SK-N-SH (cell line): ENCODE results near the gene NUAK1. TPM values are rescaled to one million over a fixed set of nuclear protein-coding genes. Genes with fewer than 3 reads are reported as not detected.
A peak's percentile ranks its signal among the peaks of the same experiment; 100 is the strongest.

ENCODE experiments used
- CTCF ChIA-PET: fragments of 300-600, 350-600 bp; formaldehyde crosslinking; extraction: SDS; loops from one replicate; lab custom pipeline; 2021; lab: Yijun Ruan, JAX
- POLR2A ChIA-PET: fragments of 350-600 bp; sonication (Branson Sonifier 250); formaldehyde crosslinking; extraction: SDS; loops from one replicate; lab custom pipeline; 2020; ENCODE audit warnings: antibody characterized with exemption, inconsistent platforms; lab: Yijun Ruan, JAX
- DNase-seq: peaks from one replicate; pipeline ENCODE4 v3.0.0; 2012
- H2AFZ ChIP-seq: fragments of 200-600 bp; sonication (generic); 2 replicates; pipeline ENCODE4 v1.8.1; 2016; ENCODE audit warnings: antibody characterized with exemption, mild to moderate bottlenecking, low read depth
- H3F3A ChIP-seq: fragments of 200-600 bp; sonication (generic); replicated peaks from 2 replicates; pipeline ENCODE3; 2016; ENCODE audit warnings: antibody characterized with exemption, mild to moderate bottlenecking; ENCODE audit not compliant: insufficient read depth
- H3K27ac ChIP-seq, 2 experiments: fragments of 200-500 bp in 1 of 2; fragments of 200-600 bp in 1 of 2; sonication (Bioruptor generic) in 1 of 2; sonication (generic), shearing (Covaris generic) in 1 of 2; 2 replicates each; pipeline versions ENCODE4 v1.5.1 to v1.6.1; 2014 to 2016; ENCODE audit warnings: low read depth in 2 of 2, inconsistent platforms in 1 of 2, low read length in 1 of 2, mild to moderate bottlenecking in 1 of 2, mixed read lengths in 1 of 2
- H3K27me3 ChIP-seq: fragments of 200-600 bp; sonication (generic), shearing (Covaris generic); 2 replicates; pipeline ENCODE4 v1.6.1; 2016; ENCODE audit warnings: mixed run types; ENCODE audit not compliant: insufficient read depth
- H3K36me3 ChIP-seq, 2 experiments: fragments of 200-500 bp in 1 of 2; fragments of 200-600 bp in 1 of 2; sonication (Bioruptor generic) in 1 of 2; sonication (generic) in 1 of 2; replicated peaks in 1 of 2; 2 replicates each; pipeline versions ENCODE3 to v1.5.1; 2014 to 2016; ENCODE audit warnings: low read length in 1 of 2, mild to moderate bottlenecking in 1 of 2; ENCODE audit not compliant: insufficient read depth in 2 of 2, control insufficient read depth in 1 of 2
- H3K4me1 ChIP-seq, 2 experiments: fragments of 200-500 bp in 1 of 2; fragments of 200-600 bp in 1 of 2; sonication (Bioruptor generic) in 1 of 2; sonication (generic), shearing (Covaris generic) in 1 of 2; 2 replicates each; pipeline versions ENCODE4 v1.5.1 to v1.6.1; 2014 to 2016; ENCODE audit warnings: low read depth in 1 of 2, low read length in 1 of 2, mixed run types in 1 of 2; ENCODE audit not compliant: insufficient read depth in 2 of 2, control insufficient read depth in 1 of 2
- H3K4me2 ChIP-seq: fragments of 200-600 bp; sonication (generic), shearing (Covaris generic); 2 replicates; pipeline ENCODE4 v1.6.1; 2017; ENCODE audit warnings: mixed run types
- H3K4me3 ChIP-seq, 2 experiments: fragments of 200-500 bp in 1 of 2; fragments of 200-600 bp in 1 of 2; sonication (Bioruptor generic) in 1 of 2; sonication (generic), shearing (Covaris generic) in 1 of 2; 2 replicates each; pipeline versions ENCODE4 v1.5.1 to v1.8.1; 2014 to 2016; ENCODE audit warnings: low read depth in 2 of 2, inconsistent platforms in 1 of 2, low read length in 1 of 2, mild to moderate bottlenecking in 1 of 2, mixed read lengths in 1 of 2, moderate library complexity in 1 of 2
- H3K79me2 ChIP-seq: fragments of 200-600 bp; sonication (generic); 2 replicates; pipeline ENCODE4 v1.8.1; 2017; ENCODE audit warnings: mild to moderate bottlenecking; ENCODE audit not compliant: insufficient read depth
- H3K9ac ChIP-seq: fragments of 200-600 bp; sonication (generic); 2 replicates; pipeline ENCODE4 v1.6.1; 2017; ENCODE audit warnings: mixed run types
- H3K9me2 ChIP-seq: fragments of 200-600 bp; sonication (generic); 2 replicates; pipeline ENCODE4 v1.6.1; 2017; ENCODE audit warnings: mixed run types
- H3K9me3 ChIP-seq: fragments of 200-600 bp; sonication (generic); 2 replicates; pipeline ENCODE4 v1.6.1; 2017; ENCODE audit warnings: mixed run types, mild to moderate bottlenecking, moderate library complexity
- H4K20me1 ChIP-seq: fragments of 200-600 bp; sonication (generic); 2 replicates; pipeline ENCODE4 v1.6.1; 2017; ENCODE audit warnings: mild to moderate bottlenecking, mixed run types; ENCODE audit not compliant: insufficient read depth
- CTCF ChIP-seq: fragments of 200-600 bp; sonication (generic); IDR thresholded peaks from 2 replicates; pipeline ENCODE4 v1.6.1; 2017; ENCODE audit warnings: antibody characterized with exemption, mild to moderate bottlenecking, moderate library complexity
- EP300 ChIP-seq, 2 experiments: IDR thresholded peaks; 2 replicates each; pipeline versions ENCODE4 v1.4.0 to v1.6.1; 2012; ENCODE audit warnings: borderline replicate concordance in 1 of 2, low read depth in 1 of 2, low read length in 1 of 2
- EZH2phosphoT487 ChIP-seq: fragments of 200-600 bp; sonication (generic); IDR thresholded peaks from 2 replicates; pipeline ENCODE4 v1.6.1; 2017; ENCODE audit warnings: low read depth, mixed run types, mild to moderate bottlenecking, antibody characterized with exemption, moderate library complexity, borderline replicate concordance
- FOSL2 ChIP-seq: IDR thresholded peaks from 2 replicates; pipeline ENCODE4 v1.4.0; 2012; ENCODE audit warnings: low read depth, mild to moderate bottlenecking, moderate library complexity, borderline replicate concordance
- GATA2 ChIP-seq: sonication (generic); formaldehyde crosslinking; IDR thresholded peaks from 2 replicates; pipeline ENCODE4 v1.5.0; 2020; ENCODE audit warnings: mild to moderate bottlenecking, missing genetic modification reagents
- JUND ChIP-seq: IDR thresholded peaks from 2 replicates; pipeline ENCODE4 v1.4.0; 2012
- MAX ChIP-seq: IDR thresholded peaks from 2 replicates; pipeline ENCODE4 v1.4.0; 2012; ENCODE audit warnings: low read depth
- MEF2A ChIP-seq: IDR thresholded peaks from 2 replicates; pipeline ENCODE4 v1.4.0; 2012; ENCODE audit warnings: low read depth, borderline replicate concordance
- MXI1 ChIP-seq: IDR thresholded peaks from 2 replicates; pipeline ENCODE4 v1.6.1; 2012; ENCODE audit warnings: mild to moderate bottlenecking, low read depth, low read length, improper control_type of control experiment
- NFIC ChIP-seq: IDR thresholded peaks from 2 replicates; pipeline ENCODE4 v1.4.0; 2012; ENCODE audit warnings: borderline replicate concordance
- NRF1 ChIP-seq: IDR thresholded peaks from 2 replicates; pipeline ENCODE4 v1.6.1; 2012; ENCODE audit warnings: low read depth, mild to moderate bottlenecking, low read length
- PBX3 ChIP-seq: IDR thresholded peaks from 2 replicates; pipeline ENCODE4; 2012
- POLR2AphosphoS5 ChIP-seq: IDR thresholded peaks from 2 replicates; pipeline ENCODE4 v1.6.1; 2012; ENCODE audit warnings: low read depth, low read length
- RAD21 ChIP-seq: IDR thresholded peaks from 2 replicates; pipeline ENCODE4 v1.6.1; 2012; ENCODE audit warnings: mild to moderate bottlenecking, low read length
- RCOR1 ChIP-seq: fragments of 150-350 bp; IDR thresholded peaks from 2 replicates; pipeline ENCODE4 v1.6.1; 2017; ENCODE audit warnings: antibody characterized with exemption, low read length
- REST ChIP-seq: IDR thresholded peaks from 2 replicates; pipeline ENCODE4 v1.6.1; 2012; ENCODE audit warnings: mild to moderate bottlenecking, low read depth, low read length, moderate library complexity
- RFX5 ChIP-seq: IDR thresholded peaks from 2 replicates; pipeline ENCODE4 v1.6.1; 2012; ENCODE audit warnings: mild to moderate bottlenecking, improper control_type of control experiment, low read length
- SIN3A ChIP-seq: IDR thresholded peaks from 2 replicates; pipeline ENCODE4 v1.6.1; 2012; ENCODE audit warnings: low read depth, mild to moderate bottlenecking, low read length, moderate library complexity, borderline replicate concordance
- TAF1 ChIP-seq: IDR thresholded peaks from 2 replicates; pipeline ENCODE4 v1.6.1; 2012; ENCODE audit warnings: low read depth, mild to moderate bottlenecking, low read length, moderate library complexity, borderline replicate concordance
- USF2 ChIP-seq: fragments of 150-350 bp; IDR thresholded peaks from 2 replicates; pipeline ENCODE4 v1.6.1; 2017; ENCODE audit warnings: antibody characterized with exemption, low read length, low read depth, borderline replicate concordance
- YY1 ChIP-seq: IDR thresholded peaks from 2 replicates; pipeline ENCODE4 v1.4.0; 2012; ENCODE audit warnings: low read depth, mild to moderate bottlenecking
- ZBTB33 ChIP-seq: IDR thresholded peaks from 2 replicates; pipeline ENCODE4 v1.4.0; 2012; ENCODE audit warnings: low read depth, borderline replicate concordance
- WGBS: methylation state at CpG from one replicate; pipeline ENCODE4 v1.1.6; 2017; ENCODE audit warnings: low lambda C conversion rate; 5-methylcytosine and 5-hydroxymethylcytosine counted together
- polyA plus RNA-seq, 3 experiments: library from polyadenylated mRNA; depleted of rRNA; stranded (reverse); fragments of >200 nt; gene quantifications; 2 replicates each; pipeline ENCODE4 v1.2.3, GENCODE V29; 2012

The NUAK1 gene
- polyA plus RNA-seq, 1 of the 3 experiments (the other 2 are of a cell fraction) = 8.1 TPM

- peak overlapping the region; percentile 38; the same call in 1 of the 2 replicates for H2AFZ ChIP-seq
- H3F3A ChIP-seq = peaks cover 16% of the 10 kb centered on the region
- no peaks in the 10 kb centered on the region for H3K9me3 ChIP-seq
- H3K27me3 ChIP-seq = no peaks in the 10 kb centered on the region
- ChIA-PET POLR2A (no interaction called here), CTCF (interaction anchor here (1.2 to 4.6 kb wide), 5 partner anchors 12 to 719 kb away, joined by 3 to 76 read pairs (median 9); no protein-coding TSS in a partner anchor)
- H3K4me3 ChIP-seq = peak overlapping the region; percentile 80 to 85
- peaks cover 65% of the 10 kb centered on the region for H3K79me2 ChIP-seq
- H3K4me2 ChIP-seq = peak overlapping the region; percentile 88
- H4K20me1 ChIP-seq = peaks cover 7% of the 10 kb centered on the region; the same call in 1 of the 2 replicates
- peaks cover 3 to 11% of the 10 kb centered on the region in 2 experiments; a peak in 3 of 4 replicates for H3K4me1 ChIP-seq
- DNase-seq = no peak
- WGBS = 92% methylated on average over 30 of the region's 66 CpGs
- peaks cover 0 to 2% of the 10 kb centered on the region in 2 experiments for H3K36me3 ChIP-seq
- peak overlapping the region; percentile 86 for H3K9ac ChIP-seq
- no peaks in the 10 kb centered on the region for H3K9me2 ChIP-seq
- peak overlapping the region; percentile 65 to 69 for H3K27ac ChIP-seq
- TF ChIP-seq FOSL2 = peak; percentile 90
- no peak for TF ChIP-seq SIN3A
- no peak for TF ChIP-seq CTCF
- TF ChIP-seq JUND = peak; percentile 69
- no peak for TF ChIP-seq NRF1
- no peak for TF ChIP-seq USF2
- TF ChIP-seq PBX3 = no peak
- TF ChIP-seq RFX5 = no peak
- no peak for TF ChIP-seq ZBTB33
- peak; percentile 61; the same call in 1 of the 2 replicates for TF ChIP-seq YY1
- no peak for TF ChIP-seq REST
- TF ChIP-seq GATA2 = no peak
- TF ChIP-seq RCOR1 = no peak
- peak; percentile 50; the same call in 1 of the 2 replicates for TF ChIP-seq TAF1
- no peak for TF ChIP-seq MEF2A
- no peak for TF ChIP-seq EZH2phosphoT487
- TF ChIP-seq NFIC = no peak
- peak in 1 of 2 experiments; percentile 58; a peak in 2 of 4 replicates for TF ChIP-seq EP300 (IDR thresholded peaks at IDR 0.05; ENCODE audit: borderline replicate concordance in 1 of 2, low read depth in 1 of 2, low read length in 1 of 2)
- 0 out of 2 replicates have a peak, but pooled peaks have one; percentile 18 for TF ChIP-seq MAX
- TF ChIP-seq RAD21 = no peak
- no peak for TF ChIP-seq MXI1
- TF ChIP-seq POLR2AphosphoS5 = no peak
Observed at GRCh38 chr12:106139422-106140171, 843 bp upstream of the NUAK1 start.
